Left ventricle myocardium inferior (tissue), 1 donor: ENCODE measurements around the gene DLL4. TPM values are rescaled to one million over a fixed set of nuclear protein-coding genes. Genes with fewer than 3 reads are reported as not detected.
A peak's percentile ranks its signal among the peaks of the same experiment; 100 is the strongest.

Experiments used
- DNase-seq: peaks from one replicate; pipeline ENCODE4 v3.0.0-alpha.2; 2020
- H3K27ac ChIP-seq: fragments of 200-600 bp; replicated peaks from 2 replicates; pipeline ENCODE4 v1.8.0; 2021
- H3K27me3 ChIP-seq: fragments of 200-600 bp; 2 replicates; pipeline ENCODE4 v1.8.0; 2021; ENCODE audit warnings: low read depth
- H3K36me3 ChIP-seq: fragments of 200-600 bp; 2 replicates; pipeline ENCODE4 v1.8.0; 2021
- H3K4me1 ChIP-seq: fragments of 200-600 bp; 2 replicates; pipeline ENCODE4 v1.8.0; 2021
- H3K4me3 ChIP-seq: fragments of 200-600 bp; 2 replicates; pipeline ENCODE4 v1.8.0; 2021; ENCODE audit warnings: mild to moderate bottlenecking, moderate library complexity
- H3K9me3 ChIP-seq: fragments of 200-600 bp; replicated peaks from 2 replicates; pipeline ENCODE4 v1.8.0; 2021
- CTCF ChIP-seq: fragments of 200-600 bp; IDR thresholded peaks from 2 replicates; pipeline ENCODE4 v1.8.0; 2021; ENCODE audit warnings: antibody characterized with exemption, mild to moderate bottlenecking, borderline replicate concordance
- intact Hi-C: fragments of 100-400 bp; cut with micrococcal nuclease; formaldehyde crosslinking; loops from one replicate; pipeline ENCODE4 v1.11.0; 2022
- total RNA-seq: library from RNA; stranded (reverse); fragmentation: NEBNext Ultra II Directional; extraction: Animal tissue kit (Norgen Biotek cat#: 25700); gene quantifications from one replicate; pipeline ENCODE4 v1.2.1, GENCODE V29; 2021
- donor health status: DM: no; HTN: yes; CAD: no; lungs with severe emphysema.

DLL4 gene
- total RNA-seq, 1 donor from 2014 or later: 11.1 TPM

GRCh38 chr15:40891138-40891537 lies 38.0 kb upstream of the DLL4 start:
- DNase-seq: no peak
- peaks cover 25% of the 10 kb centered on the region for H3K4me1 ChIP-seq
- intact Hi-C loops: no loop called here
- H3K36me3 ChIP-seq: peaks cover 5% of the 10 kb centered on the region
- H3K4me3 ChIP-seq: no peak overlapping the region
- H3K9me3 ChIP-seq: no peaks in the 10 kb centered on the region
- TF ChIP-seq CTCF: no peak
- H3K27ac ChIP-seq: no peak overlapping the region
- no peaks in the 10 kb centered on the region for H3K27me3 ChIP-seq

GRCh38 chr15:40891810-40892446 lies 37.2 kb upstream of the DLL4 start:
- no peak for DNase-seq
- no peaks in the 10 kb centered on the region for H3K27me3 ChIP-seq
- H3K4me3 ChIP-seq: no peak overlapping the region
- intact Hi-C loops: no loop called here
- peaks cover 32% of the 10 kb centered on the region for H3K4me1 ChIP-seq
- peaks cover 13% of the 10 kb centered on the region for H3K36me3 ChIP-seq
- TF ChIP-seq CTCF: peak; percentile 68
- no peak overlapping the region for H3K27ac ChIP-seq
- H3K9me3 ChIP-seq: no peaks in the 10 kb centered on the region

GRCh38 chr15:40892447-40893012 lies 36.6 kb upstream of the DLL4 start:
- Histone ChIP-seq H3K4me3 (no peak overlapping the region), H3K9me3 (no peaks in the 10 kb centered on the region), H3K4me1 (peaks cover 32% of the 10 kb centered on the region), H3K27ac (no peak overlapping the region), H3K27me3 (no peaks in the 10 kb centered on the region), H3K36me3 (peaks cover 17% of the 10 kb centered on the region)
- no peak for TF ChIP-seq CTCF
- intact Hi-C loops: no loop called here
- DNase-seq: no peak

- TF ChIP-seq CTCF: no peak
- Histone ChIP-seq H3K27me3 (no peaks in the 10 kb centered on the region), H3K9me3 (no peaks in the 10 kb centered on the region), H3K27ac (peak overlapping the region; percentile 90), H3K36me3 (peaks cover 22% of the 10 kb centered on the region), H3K4me3 (peak overlapping the region; percentile 83), H3K4me1 (peaks cover 32% of the 10 kb centered on the region)
- DNase-seq: no peak
- intact Hi-C loops: no loop called here
These were observed 36.0 kb upstream of the DLL4 start for GRCh38 chr15:40893019-40893670.

- peak within 1 kb of the TSS; percentile 90 for H3K27ac ChIP-seq
- peak within 1 kb of the TSS; percentile 83 for H3K4me3 ChIP-seq
- DNase-seq: peak; percentile 99
- H3K9me3 ChIP-seq: no peaks in the 10 kb centered on the region
- H3K36me3 ChIP-seq: peaks cover 31% of the 10 kb centered on the region
- peak; percentile 100 for TF ChIP-seq CTCF
- intact Hi-C loops: no loop called here
- peaks cover 32% of the 10 kb centered on the region for H3K4me1 ChIP-seq
- H3K27me3 ChIP-seq: no peaks in the 10 kb centered on the region
These were observed 35.1 kb upstream of the DLL4 start, which contains the start of gene VPS18 for GRCh38 chr15:40893733-40894680. Gene VPS18, plus strand, starts transcription at chr15:40894450. Its CDS starts 319 bp downstream, at chr15:40894769.
